IgD-negative memory B cell (primary cell): Measurements from ENCODE around the gene EIF3K. TPM values are rescaled to one million over a fixed set of nuclear protein-coding genes. Genes with fewer than 3 reads are reported as not detected.

Experiments
- H3K27ac Mint-ChIP-seq, 3 donors: one replicate each; pipeline ENCODE4 v1.8.0; 2020 to 2022; ENCODE audit warnings: mild to moderate bottlenecking in 3 of 3, mixed read lengths in 3 of 3, moderate library complexity in 1 of 3
- H3K27me3 Mint-ChIP-seq: one replicate; pipeline ENCODE4 v1.8.0; 2021; ENCODE audit warnings: mixed read lengths
- H3K36me3 Mint-ChIP-seq: one replicate; pipeline ENCODE4 v1.8.0; 2020; ENCODE audit warnings: mild to moderate bottlenecking, mixed read lengths
- H3K4me1 Mint-ChIP-seq, 3 donors: one replicate each; pipeline ENCODE4 v1.8.0; 2020 to 2022; ENCODE audit warnings: mixed read lengths in 3 of 3, mild to moderate bottlenecking in 1 of 3
- H3K4me3 Mint-ChIP-seq, 4 donors: one replicate each; pipeline ENCODE4 v1.8.0; 2020 to 2022; ENCODE audit warnings: mild to moderate bottlenecking in 4 of 4, mixed read lengths in 4 of 4, moderate library complexity in 3 of 4
- H3K9me3 Mint-ChIP-seq, 3 donors: one replicate each; pipeline ENCODE4 v1.8.0; 2020 to 2021; ENCODE audit warnings: mixed read lengths in 3 of 3, mild to moderate bottlenecking in 1 of 3
- polyA plus RNA-seq: library from polyadenylated mRNA; unstranded; fragments of 300-500 nt; fragmentation: Illumina TruSeq; gene quantifications from one replicate; pipeline ENCODE4 v1.2.3, GENCODE V29; 2021

Gene EIF3K
- polyA plus RNA-seq, 1 donor from 2014 or later, result 371 TPM

- Mint-ChIP-seq H3K9me3 (no peaks in the 10 kb centered on the region), H3K27ac (peak overlapping the region in 2 of 3 donors; percentile 16 to 25), H3K36me3 (peaks cover 4% of the 10 kb centered on the region), H3K27me3 (no peaks in the 10 kb centered on the region), H3K4me3 (peak overlapping the region in 2 of 4 donors; percentile 33 to 65), H3K4me1 (peaks cover 46 to 55% (median 47%) of the 10 kb centered on the region in 3 donors)
Observed at GRCh38 chr19:38676878-38677646, 58.1 kb downstream of the EIF3K start.

GRCh38 chr19:38678217-38678890 is 59.4 kb downstream of the EIF3K start:
- H3K27me3 Mint-ChIP-seq, result no peaks in the 10 kb centered on the region
- H3K4me1 Mint-ChIP-seq, result peaks cover 48 to 62% (median 50%) of the 10 kb centered on the region in 3 donors
- H3K36me3 Mint-ChIP-seq, result peaks cover 4% of the 10 kb centered on the region
- peak overlapping the region in 2 of 4 donors; percentile 60 to 73 for H3K4me3 Mint-ChIP-seq
- peak overlapping the region; percentile 40 to 67 (median 59) for H3K27ac Mint-ChIP-seq
- no peaks in the 10 kb centered on the region for H3K9me3 Mint-ChIP-seq

- Mint-ChIP-seq H3K27me3 (no peaks in the 10 kb centered on the region), H3K4me1 (peaks cover 53 to 66% (median 55%) of the 10 kb centered on the region in 3 donors), H3K4me3 (peak overlapping the region in 1 of 4 donors; percentile 73), H3K9me3 (no peaks in the 10 kb centered on the region), H3K27ac (peak overlapping the region in 1 of 3 donors; percentile 59), H3K36me3 (peaks cover 4% of the 10 kb centered on the region)
Observed at GRCh38 chr19:38678891-38679494, 60.0 kb downstream of the EIF3K start.

- H3K27me3 Mint-ChIP-seq, result no peaks in the 10 kb centered on the region
- H3K36me3 Mint-ChIP-seq, result peaks cover 4% of the 10 kb centered on the region
- no peaks in the 10 kb centered on the region for H3K9me3 Mint-ChIP-seq
- peak overlapping the region in 1 of 3 donors; percentile 45 for H3K27ac Mint-ChIP-seq
- peak overlapping the region in 1 of 4 donors; percentile 74 for H3K4me3 Mint-ChIP-seq
- H3K4me1 Mint-ChIP-seq, result peaks cover 45 to 63% (median 53%) of the 10 kb centered on the region in 3 donors
Observed at GRCh38 chr19:38679839-38680238, 60.9 kb downstream of the EIF3K start.

GRCh38 chr19:38682195-38682867 is 63.3 kb downstream of the EIF3K start:
- no peak overlapping the region for H3K4me3 Mint-ChIP-seq
- H3K27me3 Mint-ChIP-seq, result no peaks in the 10 kb centered on the region
- H3K27ac Mint-ChIP-seq, result peak overlapping the region in 1 of 3 donors; percentile 95
- no peaks in the 10 kb centered on the region for H3K9me3 Mint-ChIP-seq
- H3K4me1 Mint-ChIP-seq, result peaks cover 46 to 57% (median 55%) of the 10 kb centered on the region in 3 donors
- peaks cover 4% of the 10 kb centered on the region for H3K36me3 Mint-ChIP-seq

- Mint-ChIP-seq H3K36me3 (peaks cover 4% of the 10 kb centered on the region), H3K27me3 (no peaks in the 10 kb centered on the region), H3K4me1 (peaks cover 50 to 60% (median 53%) of the 10 kb centered on the region in 3 donors), H3K9me3 (no peaks in the 10 kb centered on the region), H3K4me3 (no peak overlapping the region), H3K27ac (peak overlapping the region in 1 of 3 donors; percentile 95)
Observed at GRCh38 chr19:38682872-38683392, 63.9 kb downstream of the EIF3K start.

- Mint-ChIP-seq H3K9me3 (no peaks in the 10 kb centered on the region), H3K4me3 (peak overlapping the region in 1 of 4 donors; percentile 49), H3K27me3 (no peaks in the 10 kb centered on the region)
Observed at GRCh38 chr19:38683393-38684077, 64.5 kb downstream of the EIF3K start.

GRCh38 chr19:38684078-38684861 is 65.3 kb downstream of the EIF3K start:
- Mint-ChIP-seq H3K4me3 (peak overlapping the region in 2 of 4 donors; percentile 18 to 27), H3K36me3 (peaks cover 4% of the 10 kb centered on the region), H3K27me3 (no peaks in the 10 kb centered on the region)

More at GRCh38 chr19:38683393-38684077, 64.5 kb downstream of the EIF3K start:
- H3K36me3 Mint-ChIP-seq, result peaks cover 4% of the 10 kb centered on the region
- H3K4me1 Mint-ChIP-seq, result peaks cover 45 to 56% (median 48%) of the 10 kb centered on the region in 3 donors
- peak overlapping the region in 2 of 3 donors; percentile 62 to 94 for H3K27ac Mint-ChIP-seq

GRCh38 chr19:38684862-38685665 is 66.1 kb downstream of the EIF3K start:
- H3K27me3 Mint-ChIP-seq, result no peaks in the 10 kb centered on the region
- peaks cover 4% of the 10 kb centered on the region for H3K36me3 Mint-ChIP-seq
- H3K4me1 Mint-ChIP-seq, result peaks cover 46 to 56% (median 48%) of the 10 kb centered on the region in 3 donors
- no peaks in the 10 kb centered on the region for H3K9me3 Mint-ChIP-seq
- peak overlapping the region in 2 of 3 donors; percentile 7 to 94 for H3K27ac Mint-ChIP-seq
- no peak overlapping the region for H3K4me3 Mint-ChIP-seq

More at GRCh38 chr19:38684078-38684861, 65.3 kb downstream of the EIF3K start:
- H3K4me1 Mint-ChIP-seq, result peaks cover 49 to 59% (median 50%) of the 10 kb centered on the region in 3 donors
- no peaks in the 10 kb centered on the region for H3K9me3 Mint-ChIP-seq
- H3K27ac Mint-ChIP-seq, result peak overlapping the region; percentile 7 to 94 (median 31)

GRCh38 chr19:38685666-38686529 is 66.9 kb downstream of the EIF3K start:
- no peaks in the 10 kb centered on the region for H3K9me3 Mint-ChIP-seq
- peaks cover 46 to 52% (median 49%) of the 10 kb centered on the region in 3 donors for H3K4me1 Mint-ChIP-seq
- H3K27ac Mint-ChIP-seq, result peak overlapping the region in 2 of 3 donors; percentile 85 to 93
- H3K4me3 Mint-ChIP-seq, result peak overlapping the region in 2 of 4 donors; percentile 60 to 76
- no peaks in the 10 kb centered on the region for H3K27me3 Mint-ChIP-seq
- peaks cover 4% of the 10 kb centered on the region for H3K36me3 Mint-ChIP-seq

GRCh38 chr19:38686530-38686888 is 67.5 kb downstream of the EIF3K start:
- Mint-ChIP-seq H3K36me3 (peaks cover under 1% of the 10 kb centered on the region), H3K27me3 (no peaks in the 10 kb centered on the region), H3K4me3 (peak overlapping the region in 2 of 4 donors; percentile 39 to 76), H3K4me1 (peaks cover 42 to 47% (median 44%) of the 10 kb centered on the region in 3 donors), H3K9me3 (no peaks in the 10 kb centered on the region), H3K27ac (peak overlapping the region; percentile 68 to 93 (median 85))
